Right atrium auricular region (tissue), 2 donors: ENCODE results near the gene TIMM22. TPM values are rescaled to one million over a fixed set of nuclear protein-coding genes. Genes with fewer than 3 reads are reported as not detected.
A peak's percentile ranks its signal among the peaks of the same experiment; 100 is the strongest.

ENCODE experiments used
- DNase-seq: peaks from one replicate; pipeline ENCODE4 v3.0.0-alpha.2; 2019; ENCODE audit warnings: low spot score
- H3K27ac ChIP-seq, 2 donors: fragments of 200-600 bp; sonication (generic); 1 replicate in 1 of 2; 2 replicates in 1 of 2; pipeline ENCODE4 v1.5.1; 2016 to 2019
- H3K27me3 ChIP-seq, 2 donors: fragments of 200-600 bp; sonication (generic); one replicate each; pipeline versions ENCODE4 v1.5.1 to v1.6.0; 2017 to 2019
- H3K36me3 ChIP-seq: fragments of 200-600 bp; sonication (generic); one replicate; pipeline ENCODE4 v1.5.1; 2016
- H3K4me1 ChIP-seq, 2 donors: fragments of 200-600 bp; sonication (generic); one replicate each; pipeline versions ENCODE4 v1.5.1 to v1.6.0; 2017 to 2019
- H3K4me3 ChIP-seq, 2 donors: fragments of 200-600 bp; sonication (generic); 1 replicate in 1 of 2; 2 replicates in 1 of 2; pipeline ENCODE4 v1.5.1; 2017 to 2019; ENCODE audit warnings: mild to moderate bottlenecking in 1 of 2, moderate library complexity in 1 of 2
- H3K9me3 ChIP-seq, 2 donors: fragments of 200-600 bp; sonication (generic); one replicate each; pipeline ENCODE4 v1.5.1; 2019
- total RNA-seq, 2 donors: library from RNA; depleted of rRNA; stranded (reverse); fragments of >200 nt; gene quantifications; one replicate each; pipeline ENCODE4 v1.1.0, GENCODE V29; 2016
- TF ChIP-seq, protein P1 (sequence below), 2 donors: fragments of 200-600 bp; sonication (generic); IDR thresholded peaks; one replicate each; pipeline ENCODE4 v1.5.1; 2019; ENCODE audit warnings: antibody characterized with exemption in 2 of 2

The TIMM22 gene
- total RNA-seq, 2 donors from 2014 or later: 14.8 to 15.4 TPM

DNA sequence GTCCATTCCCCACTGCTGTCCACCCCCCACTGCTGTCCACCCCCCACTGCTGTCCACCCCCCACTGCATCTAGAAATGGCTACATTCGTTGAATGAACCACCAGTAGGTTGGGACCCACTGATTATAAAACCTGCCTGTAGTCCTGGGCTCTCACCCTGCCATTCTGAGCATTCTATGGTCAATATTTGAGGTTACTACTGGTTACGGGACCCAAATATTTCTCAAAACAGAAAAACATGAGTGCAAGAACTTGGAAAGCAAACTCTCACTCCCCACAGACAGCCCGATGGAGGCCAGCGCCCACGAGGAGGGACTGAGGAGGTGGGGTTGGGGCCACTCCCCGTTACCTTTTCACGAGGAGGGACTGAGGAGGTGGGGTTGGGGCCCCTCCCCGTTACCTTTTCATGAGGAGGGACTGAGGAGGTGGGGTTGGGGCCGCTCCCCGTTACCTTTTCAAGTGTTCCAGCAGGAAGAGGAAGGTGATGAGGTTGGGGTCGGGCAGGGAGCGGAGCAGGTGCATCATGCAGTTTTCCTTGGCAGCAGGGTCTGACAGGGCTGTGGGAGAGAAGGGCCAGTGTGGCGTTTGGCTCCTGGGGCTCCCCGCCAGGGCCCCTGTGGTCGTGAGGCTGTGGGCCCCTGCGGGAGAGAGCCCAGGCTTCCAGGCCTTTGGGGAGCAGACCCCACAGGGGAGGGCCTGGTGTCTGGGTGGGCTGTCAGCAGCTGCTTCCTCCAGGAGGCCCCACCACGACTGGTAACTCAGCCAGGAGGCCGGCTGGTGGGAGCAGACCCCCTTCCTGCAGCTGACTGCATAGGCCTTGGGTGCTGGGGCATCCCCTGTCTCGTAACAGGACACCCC, 12.5 kb downstream of the TIMM22 start:
- TF ChIP-seq, protein P1, sequence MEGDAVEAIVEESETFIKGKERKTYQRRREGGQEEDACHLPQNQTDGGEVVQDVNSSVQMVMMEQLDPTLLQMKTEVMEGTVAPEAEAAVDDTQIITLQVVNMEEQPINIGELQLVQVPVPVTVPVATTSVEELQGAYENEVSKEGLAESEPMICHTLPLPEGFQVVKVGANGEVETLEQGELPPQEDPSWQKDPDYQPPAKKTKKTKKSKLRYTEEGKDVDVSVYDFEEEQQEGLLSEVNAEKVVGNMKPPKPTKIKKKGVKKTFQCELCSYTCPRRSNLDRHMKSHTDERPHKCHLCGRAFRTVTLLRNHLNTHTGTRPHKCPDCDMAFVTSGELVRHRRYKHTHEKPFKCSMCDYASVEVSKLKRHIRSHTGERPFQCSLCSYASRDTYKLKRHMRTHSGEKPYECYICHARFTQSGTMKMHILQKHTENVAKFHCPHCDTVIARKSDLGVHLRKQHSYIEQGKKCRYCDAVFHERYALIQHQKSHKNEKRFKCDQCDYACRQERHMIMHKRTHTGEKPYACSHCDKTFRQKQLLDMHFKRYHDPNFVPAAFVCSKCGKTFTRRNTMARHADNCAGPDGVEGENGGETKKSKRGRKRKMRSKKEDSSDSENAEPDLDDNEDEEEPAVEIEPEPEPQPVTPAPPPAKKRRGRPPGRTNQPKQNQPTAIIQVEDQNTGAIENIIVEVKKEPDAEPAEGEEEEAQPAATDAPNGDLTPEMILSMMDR (IDR thresholded peaks at IDR 0.05): no peak
- peaks cover 62% of the 10 kb centered on the region for H3K36me3 ChIP-seq

DNA sequence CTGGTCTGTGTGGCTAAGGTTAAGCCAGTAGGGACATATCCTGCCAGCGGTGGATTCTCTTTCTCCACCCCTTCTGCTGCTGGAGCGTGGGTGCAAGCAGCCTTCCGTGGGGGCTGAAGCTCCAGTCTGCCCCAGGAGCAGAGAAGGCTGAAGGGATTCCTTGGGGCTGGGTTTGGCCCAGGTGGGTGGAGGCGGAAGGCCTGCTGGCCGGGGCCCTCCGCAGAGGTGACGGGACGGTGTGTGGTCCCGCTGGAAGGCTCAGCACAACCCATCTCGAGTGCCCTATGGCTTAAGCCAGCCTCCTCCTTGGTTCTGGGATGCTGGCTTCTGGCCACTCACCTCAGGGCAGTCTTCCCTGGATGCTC, 13.1 kb downstream of the TIMM22 start:
- peak overlapping the region; percentile 68 to 75 for H3K27ac ChIP-seq
- H3K4me3 ChIP-seq: no peak overlapping the region
- peaks cover 56% of the 10 kb centered on the region for H3K36me3 ChIP-seq
- DNase-seq: no peak
- no peaks in the 10 kb centered on the region for H3K27me3 ChIP-seq
- H3K9me3 ChIP-seq: no peaks in the 10 kb centered on the region
- TF ChIP-seq, protein P1 (IDR thresholded peaks at IDR 0.05): no peak
- H3K4me1 ChIP-seq: peaks cover 0 to 78% of the 10 kb centered on the region in 2 donors

More for the DNA sequence above, 12.5 kb downstream of the TIMM22 start:
- no peaks in the 10 kb centered on the region for H3K9me3 ChIP-seq
- DNase-seq: peak; percentile 56
- no peak overlapping the region for H3K4me3 ChIP-seq
- peaks cover 0 to 84% of the 10 kb centered on the region in 2 donors for H3K4me1 ChIP-seq
- peak overlapping the region; percentile 68 to 75 for H3K27ac ChIP-seq
- H3K27me3 ChIP-seq: no peaks in the 10 kb centered on the region

DNA sequence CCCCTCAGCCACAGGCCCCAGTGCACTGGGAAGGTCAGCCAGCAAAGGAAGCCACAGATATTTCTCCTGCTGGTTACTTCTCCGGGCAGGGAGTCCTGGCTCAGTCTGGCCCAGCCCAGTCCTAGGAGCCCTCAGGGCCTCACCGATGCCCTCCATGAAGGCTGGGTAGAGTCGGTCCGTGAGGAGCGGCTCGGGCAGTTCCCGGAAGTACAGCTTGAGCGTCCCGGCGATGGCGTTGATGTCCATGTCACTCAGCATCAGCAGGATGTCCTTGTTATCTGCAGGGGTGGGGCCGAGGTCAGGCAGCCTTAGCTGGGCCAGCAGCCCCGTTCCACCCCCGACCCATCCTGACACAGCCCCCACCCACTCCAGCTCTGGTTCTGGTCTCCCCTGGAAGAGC, 13.7 kb downstream of the TIMM22 start:
- Histone ChIP-seq H3K27ac (peak overlapping the region in 1 of 2 donors; percentile 68), H3K27me3 (no peaks in the 10 kb centered on the region), H3K4me3 (no peak overlapping the region), H3K9me3 (no peaks in the 10 kb centered on the region), H3K36me3 (peaks cover 52% of the 10 kb centered on the region), H3K4me1 (peaks cover 0 to 73% of the 10 kb centered on the region in 2 donors)
- no peak for DNase-seq
- TF ChIP-seq, protein P1 (IDR thresholded peaks at IDR 0.05): no peak

DNA sequence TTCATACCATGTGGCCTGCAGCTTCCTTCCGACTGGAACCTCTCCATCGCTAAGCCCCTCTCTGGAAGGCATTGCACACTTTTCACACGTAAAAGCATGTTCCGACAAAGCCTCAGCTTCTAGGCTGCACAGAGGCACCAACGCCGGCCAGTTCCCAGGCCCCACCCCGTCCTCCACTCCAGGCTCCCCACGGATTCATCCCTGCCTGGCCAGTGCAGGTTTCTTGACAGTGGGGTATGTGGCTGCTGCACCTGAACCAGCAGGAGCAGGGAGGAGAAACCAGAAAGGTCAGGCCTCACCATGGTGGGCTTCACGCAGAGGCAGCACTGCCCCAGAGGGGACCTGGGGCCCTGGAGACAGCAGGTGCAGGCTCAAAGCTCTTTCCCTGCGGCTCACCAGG, 14.2 kb downstream of the TIMM22 start:
- DNase-seq: no peak
- Histone ChIP-seq H3K27ac (no peak overlapping the region), H3K27me3 (no peaks in the 10 kb centered on the region), H3K4me3 (no peak overlapping the region), H3K9me3 (no peaks in the 10 kb centered on the region), H3K4me1 (peaks cover 0 to 67% of the 10 kb centered on the region in 2 donors), H3K36me3 (peaks cover 46% of the 10 kb centered on the region)
- TF ChIP-seq, protein P1 (IDR thresholded peaks at IDR 0.05): no peak

DNA sequence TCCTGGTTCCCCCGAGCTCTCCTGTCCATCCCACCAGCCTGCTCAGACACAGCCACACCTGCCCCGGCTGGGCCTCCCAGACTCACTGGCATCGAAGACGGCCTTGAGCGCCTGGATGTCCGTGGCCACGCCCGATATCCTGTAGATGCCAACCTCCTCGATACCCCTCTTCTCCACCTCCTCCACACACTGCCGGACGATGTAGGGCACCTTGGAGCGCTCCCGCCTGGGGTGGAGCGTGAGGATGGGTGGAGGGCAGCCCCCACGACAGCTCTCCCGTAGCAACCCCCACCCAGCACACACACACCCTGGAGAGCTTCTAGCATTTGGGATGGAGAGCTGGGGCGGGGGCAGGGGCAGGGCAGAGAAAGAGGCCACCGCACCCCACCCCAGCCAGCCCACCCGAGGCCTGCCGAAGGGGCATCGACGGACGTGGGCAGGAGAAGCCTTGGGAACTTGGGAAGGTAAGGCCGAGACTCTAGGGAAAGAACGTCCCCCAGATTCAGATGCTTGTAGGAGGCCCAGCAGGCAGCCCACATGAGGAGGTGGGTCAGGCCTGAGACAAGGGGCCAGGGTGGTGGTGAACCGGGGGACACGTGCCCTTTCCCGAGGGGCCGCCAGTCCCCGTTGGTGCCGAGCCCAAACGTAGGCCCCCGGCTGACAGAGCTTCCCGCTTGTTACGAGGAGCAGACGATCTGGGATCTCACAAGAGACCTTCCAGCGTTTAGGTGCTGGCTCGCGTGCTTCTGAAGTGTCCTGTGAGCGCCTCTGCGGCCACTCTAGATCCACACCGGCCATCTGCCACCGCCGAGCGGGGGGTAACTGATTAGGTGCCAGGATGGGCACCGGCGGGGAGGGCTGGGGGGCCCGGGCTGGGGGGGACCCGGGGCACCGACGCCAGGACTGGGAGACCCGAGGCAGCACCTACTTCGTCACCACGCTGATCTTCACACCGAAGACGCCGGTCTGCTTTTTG, 15.1 kb downstream of the TIMM22 start:
- TF ChIP-seq, protein P1 (IDR thresholded peaks at IDR 0.05): no peak
- no peaks in the 10 kb centered on the region for H3K9me3 ChIP-seq
- peaks cover 40% of the 10 kb centered on the region for H3K36me3 ChIP-seq
- no peaks in the 10 kb centered on the region for H3K27me3 ChIP-seq
- peaks cover 0 to 61% of the 10 kb centered on the region in 2 donors for H3K4me1 ChIP-seq
- H3K4me3 ChIP-seq: no peak overlapping the region
- no peak for DNase-seq
- peak overlapping the region; percentile 53 to 58 for H3K27ac ChIP-seq
